Activated CD4-positive, alpha-beta T cell treated with anti-CD3 and anti-CD28 coated beads, Interleukin-10, Interleukin-2, amounts not matched to agents 100 ng/mL and 50 ng/mL, durations not matched to agents 16 hours and 8 hours (primary cell): ENCODE results near the gene GRM4.

Source experiments
- DNase-seq: peaks from one replicate; pipeline ENCODE4 v3.0.0-alpha.2; 2020

Gene GRM4

GRCh38 chr6:34106421-34106820, 39.5 kb downstream of the GRM4 start:
- no peak for DNase-seq

GRCh38 chr6:34104628-34105027, 41.3 kb downstream of the GRM4 start:
- DNase-seq = no peak

GRCh38 chr6:34104186-34104585, 41.7 kb downstream of the GRM4 start:
- no peak for DNase-seq

- DNase-seq = no peak
Observed at GRCh38 chr6:34103321-34103720, 42.6 kb downstream of the GRM4 start.

- no peak for DNase-seq
Observed at GRCh38 chr6:34102696-34103095, 43.2 kb downstream of the GRM4 start.

- no peak for DNase-seq
Observed at GRCh38 chr6:34102099-34102656, 43.7 kb downstream of the GRM4 start.

- DNase-seq = no peak
Observed at GRCh38 chr6:34100788-34101187, 45.1 kb downstream of the GRM4 start.

- no peak for DNase-seq
Observed at GRCh38 chr6:34099878-34100277, 46.0 kb downstream of the GRM4 start.

- DNase-seq = no peak
Observed at GRCh38 chr6:34098045-34098936, 47.6 kb downstream of the GRM4 start.

GRCh38 chr6:34096814-34097213, 49.1 kb downstream of the GRM4 start:
- DNase-seq = no peak

GRCh38 chr6:34096193-34096592, 49.7 kb downstream of the GRM4 start:
- DNase-seq = no peak

- DNase-seq = no peak
Observed at GRCh38 chr6:34095741-34096140, 50.1 kb downstream of the GRM4 start.

GRCh38 chr6:34095136-34095505, 50.8 kb downstream of the GRM4 start:
- DNase-seq = no peak

GRCh38 chr6:34094474-34095135, 51.3 kb downstream of the GRM4 start:
- DNase-seq = no peak

- DNase-seq = no peak
Observed at GRCh38 chr6:34093854-34094430, 51.9 kb downstream of the GRM4 start.

- DNase-seq = no peak
Observed at GRCh38 chr6:34093206-34093605, 52.7 kb downstream of the GRM4 start.

- DNase-seq = no peak
Observed at GRCh38 chr6:34092631-34093030, 53.3 kb downstream of the GRM4 start.

- no peak for DNase-seq
Observed at GRCh38 chr6:34090935-34091334, 55.0 kb downstream of the GRM4 start.

GRCh38 chr6:34090529-34090928, 55.4 kb downstream of the GRM4 start:
- DNase-seq = no peak

- DNase-seq = no peak
Observed at GRCh38 chr6:34086558-34086957, 59.3 kb downstream of the GRM4 start.

- no peak for DNase-seq
Observed at GRCh38 chr6:34085453-34086170, 60.3 kb downstream of the GRM4 start.

GRCh38 chr6:34084591-34085290, 61.1 kb downstream of the GRM4 start:
- DNase-seq = no peak
